Stimulated activated CD8-positive, alpha-beta memory T cell treated with anti-CD3 and anti-CD28 coated beads, Interleukin-7, amount 100 ng/mL, for 4 hours (primary cell): ENCODE data around the gene PYCR2.
"Not testable (repeated sequence)": the region's sequence is repeated elsewhere in the genome, so short reads cannot be mapped to it uniquely, and the experiment has no call there.

ENCODE experiments used
- DNase-seq, 2 donors: peaks; one replicate each; pipeline ENCODE4 v3.0.0-alpha.2; 2020; ENCODE audit warnings: low read depth in 2 of 2

PYCR2 gene

GRCh38 chr1:225942574-225942973 lies 18.5 kb upstream of the PYCR2 start:
- DNase-seq = no peak

- no peak for DNase-seq
Measured at GRCh38 chr1:225941942-225942222, 17.8 kb upstream of the PYCR2 start.

- no peak for DNase-seq
Measured at GRCh38 chr1:225941187-225941941, 17.3 kb upstream of the PYCR2 start, which contains the start of gene LEFTY2. Gene LEFTY2 (minus strand): TSS chr1:225941220. CDS start chr1:225941140, 80 bp downstream.

GRCh38 chr1:225940385-225941151 lies 16.5 kb upstream of the PYCR2 start:
- DNase-seq = no peak

- DNase-seq = not testable (repeated sequence)
Measured at GRCh38 chr1:225939939-225940310, 15.9 kb upstream of the PYCR2 start.

- DNase-seq = not testable (repeated sequence)
Measured at GRCh38 chr1:225939097-225939938, 15.3 kb upstream of the PYCR2 start.

DNA sequence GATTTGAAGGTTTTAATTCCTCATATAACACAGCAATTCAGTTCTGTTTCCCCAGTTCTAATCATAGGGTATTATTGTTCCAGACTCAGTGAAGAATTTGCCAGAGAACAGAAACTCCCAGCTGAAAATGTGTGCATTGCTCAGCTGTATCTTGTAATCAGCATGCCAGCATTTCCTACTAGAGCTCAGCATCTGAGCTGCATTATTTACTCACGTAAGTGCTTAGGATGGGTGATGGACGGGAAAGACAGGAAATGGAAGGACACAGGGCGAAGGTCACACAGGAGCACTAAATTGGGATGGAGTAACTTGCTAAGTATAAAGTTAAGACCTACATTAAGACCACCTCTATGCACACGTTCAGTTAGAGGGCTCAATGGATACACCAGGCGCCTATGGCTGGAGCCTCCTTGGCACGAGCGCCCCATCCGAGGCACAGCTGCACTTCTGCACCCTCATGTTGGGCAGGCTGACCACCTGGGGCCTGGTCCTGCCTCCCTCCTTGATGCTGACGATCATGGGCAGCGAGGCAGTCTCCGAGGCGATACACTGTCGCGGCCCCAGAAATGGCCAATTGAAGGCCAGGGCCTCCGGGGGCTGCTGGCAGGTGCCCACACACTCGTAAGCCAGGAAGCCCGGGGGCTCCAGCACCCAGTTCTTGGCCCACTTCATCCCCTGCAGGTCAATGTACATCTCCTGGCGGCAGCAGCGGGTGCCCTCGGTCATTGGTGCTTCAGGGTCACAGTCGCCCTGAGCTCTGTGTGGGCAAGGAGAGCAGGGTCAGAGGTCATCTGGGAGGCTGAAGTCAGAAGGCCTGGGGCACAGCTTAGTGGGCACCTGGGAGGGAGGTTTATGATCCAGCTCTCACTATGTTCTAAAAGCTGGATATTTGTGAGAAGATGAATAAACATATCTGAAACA lies 13.3 kb upstream of the PYCR2 start:
- no peak for DNase-seq

DNA sequence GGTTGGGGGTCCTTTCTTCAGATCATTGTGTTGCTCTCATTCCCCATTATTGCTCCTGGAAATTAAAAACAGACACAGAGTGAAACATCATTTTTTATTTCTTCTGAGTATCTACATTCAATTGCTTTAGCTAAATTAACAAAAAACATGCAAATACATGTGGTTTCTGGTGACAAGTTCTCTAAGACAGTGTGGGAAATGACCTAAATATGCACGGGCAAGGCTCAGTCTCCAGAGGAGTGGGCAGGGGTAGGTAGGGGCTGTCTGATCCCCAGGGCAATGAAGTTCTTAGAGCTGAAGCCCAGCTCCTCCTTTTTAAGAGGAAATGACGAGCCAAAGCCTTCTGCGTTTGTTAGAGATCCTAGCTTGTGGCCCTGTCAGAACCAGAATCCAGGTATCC lies 12.5 kb upstream of the PYCR2 start:
- DNase-seq = no peak

GRCh38 chr1:225936086-225936485 lies 12.0 kb upstream of the PYCR2 start:
- DNase-seq = not testable (repeated sequence)

GRCh38 chr1:225934711-225935110 lies 10.7 kb upstream of the PYCR2 start:
- DNase-seq = no peak

GRCh38 chr1:225933072-225933471 lies 9.0 kb upstream of the PYCR2 start:
- no peak for DNase-seq

GRCh38 chr1:225931270-225932136 lies 7.5 kb upstream of the PYCR2 start:
- DNase-seq = no peak

DNA sequence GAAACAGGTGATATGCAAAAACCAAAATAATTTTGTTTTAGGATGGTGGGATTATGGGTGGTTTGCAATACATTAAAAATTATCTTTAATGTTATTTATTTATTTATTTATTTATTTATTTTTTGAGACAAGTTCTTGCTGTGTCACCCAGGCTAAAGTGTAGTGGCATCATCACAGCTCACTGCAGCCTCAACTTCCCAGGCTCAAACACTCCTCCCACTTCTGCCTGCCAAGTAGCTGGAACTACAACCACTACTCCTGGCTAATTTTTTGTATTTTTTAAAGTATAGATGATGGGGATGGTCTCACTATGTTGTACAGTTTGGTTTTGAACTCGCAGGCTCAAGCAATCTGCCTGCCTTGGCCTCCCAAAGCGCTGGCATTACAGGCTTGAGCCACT lies 6.5 kb upstream of the PYCR2 start:
- no peak for DNase-seq

- DNase-seq = not testable (repeated sequence)
Measured at GRCh38 chr1:225929462-225929861, 5.4 kb upstream of the PYCR2 start.

DNA sequence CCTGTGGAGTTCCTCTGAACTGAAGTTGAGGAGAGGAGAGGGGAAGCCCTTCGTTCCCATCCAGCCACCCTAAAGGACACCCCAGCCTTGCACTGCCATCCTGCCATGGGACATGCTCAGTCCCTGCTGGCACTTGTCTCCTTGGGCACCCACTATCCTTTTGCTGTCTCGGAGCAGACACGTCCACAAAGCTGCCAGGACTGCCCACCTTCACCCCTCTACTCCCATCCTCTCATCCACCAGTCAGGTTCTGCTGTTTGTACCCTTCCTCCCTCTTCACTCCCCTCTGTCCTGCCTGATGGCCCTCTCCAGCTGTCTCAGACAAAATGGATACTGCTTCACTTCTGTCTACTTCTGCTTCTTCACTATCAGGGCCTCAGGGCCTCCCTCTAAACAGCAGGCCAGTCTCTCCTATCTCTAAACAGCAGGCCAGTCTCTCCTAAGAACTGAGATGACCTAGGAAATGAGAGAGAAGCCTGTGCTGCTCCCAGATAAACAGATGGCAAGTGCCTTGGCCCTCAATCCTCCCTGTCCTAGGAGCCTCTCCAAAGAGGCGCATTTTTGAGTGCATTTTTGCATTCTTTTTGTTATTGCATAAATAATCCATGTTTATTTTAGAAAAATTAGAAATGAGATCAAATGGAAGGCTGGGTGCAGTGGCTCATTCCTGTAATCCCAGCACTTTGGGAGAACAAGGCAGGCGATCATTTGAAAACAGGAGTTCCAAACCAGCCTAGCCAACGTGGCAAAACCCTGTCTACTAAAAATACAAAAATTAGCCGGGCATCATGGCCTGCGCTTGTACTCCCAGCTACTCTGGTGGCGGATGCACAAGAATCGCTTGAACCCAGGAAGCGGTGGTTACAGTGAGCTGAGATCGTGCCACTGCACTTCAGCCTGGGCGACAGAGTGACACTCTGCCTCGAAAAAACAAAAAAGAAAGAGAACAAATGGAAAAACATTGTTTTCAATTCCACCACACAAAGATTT lies 4.4 kb upstream of the PYCR2 start:
- DNase-seq = no peak

DNA sequence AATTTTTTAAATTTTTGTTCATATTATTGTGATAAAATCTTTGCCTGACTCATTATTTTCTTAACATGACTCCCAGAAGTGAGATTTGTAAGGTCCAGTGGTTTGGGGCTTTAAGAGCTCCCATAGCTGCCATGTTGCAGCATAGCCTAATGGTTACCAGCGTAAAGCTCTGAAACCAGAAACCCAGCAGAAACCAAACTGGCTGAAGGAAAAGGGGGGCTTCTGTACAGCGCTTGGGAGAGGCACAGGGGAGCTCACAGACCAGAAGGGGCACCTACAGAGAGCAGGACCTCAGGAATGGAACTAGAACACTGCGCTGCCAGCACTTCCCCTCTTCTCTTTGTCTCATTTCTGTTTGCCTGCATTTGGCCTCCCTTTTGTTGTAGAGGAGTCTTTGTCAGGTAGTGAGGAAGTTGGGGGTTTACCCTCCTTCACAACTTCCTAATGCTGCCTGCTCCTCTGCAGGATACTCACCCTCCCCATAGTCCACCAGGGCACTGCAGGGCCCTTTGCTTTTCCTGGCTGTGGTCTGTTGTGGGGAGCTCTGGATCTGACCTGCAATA lies 2.6 kb upstream of the PYCR2 start:
- no peak for DNase-seq

- no peak for DNase-seq
Measured at GRCh38 chr1:225923381-225923691, 714 bp downstream of the PYCR2 start.

GRCh38 chr1:225921734-225922709 lies 2.0 kb downstream of the PYCR2 start:
- DNase-seq = no peak
